ENCODE measurements around the gene GABARAP.
"Not testable (repeated sequence)": the region's sequence is repeated elsewhere in the genome, so short reads cannot be mapped to it uniquely, and the experiment has no call there.

The GABARAP gene

GRCh38 chr17:7260651-7261378 is 18.6 kb upstream of the GABARAP start:
- peak; percentile 25 to 38 for DNase-seq

- DNase-seq, result no peak
Measured at GRCh38 chr17:7260151-7260550, 17.9 kb upstream of the GABARAP start.

- DNase-seq, result no peak
Measured at GRCh38 chr17:7259555-7259889, 17.3 kb upstream of the GABARAP start.

GRCh38 chr17:7258731-7259554 is 16.7 kb upstream of the GABARAP start:
- no peak for DNase-seq

GRCh38 chr17:7256766-7257456 is 14.7 kb upstream of the GABARAP start:
- DNase-seq, result no peak

GRCh38 chr17:7254511-7254910 is 12.3 kb upstream of the GABARAP start:
- DNase-seq, result no peak

GRCh38 chr17:7253082-7253481 is 10.8 kb upstream of the GABARAP start:
- no peak for DNase-seq

- DNase-seq, result peak; percentile 80 to 83
Measured at GRCh38 chr17:7252176-7253043, 10.2 kb upstream of the GABARAP start, which contains the start of gene ELP5. Gene ELP5, plus strand, starts transcription at chr17:7252215. Its CDS starts 336 bp downstream, at chr17:7252551.

- peak; percentile 92 to 95 for DNase-seq
Measured at GRCh38 chr17:7251661-7252175, 9.5 kb upstream of the GABARAP start, which contains the start of gene CTDNEP1. Gene CTDNEP1, minus strand, starts transcription at chr17:7251734. Its CDS starts 438 bp downstream, at chr17:7251296.

- DNase-seq, result no peak
Measured at GRCh38 chr17:7250695-7251627, 8.7 kb upstream of the GABARAP start.

GRCh38 chr17:7249830-7250229 is 7.6 kb upstream of the GABARAP start:
- no peak for DNase-seq

- no peak for DNase-seq
Measured at GRCh38 chr17:7249214-7249613, 7.0 kb upstream of the GABARAP start.

- DNase-seq, result no peak
Measured at GRCh38 chr17:7248796-7249195, 6.5 kb upstream of the GABARAP start.

- DNase-seq, result no peak
Measured at GRCh38 chr17:7246779-7247178, 4.5 kb upstream of the GABARAP start.

- DNase-seq, result not testable (repeated sequence)
Measured at GRCh38 chr17:7243838-7244237, 1.6 kb upstream of the GABARAP start.

- DNase-seq, result no peak
Measured at GRCh38 chr17:7243453-7243729, 1.1 kb upstream of the GABARAP start.

- peak; percentile 87 to 93 for DNase-seq
Measured at GRCh38 chr17:7242717-7243452, 636 bp upstream of the GABARAP start.

GRCh38 chr17:7241090-7241733 is 1.0 kb downstream of the GABARAP start:
- peak in 1 of 2 experiments; percentile 33 for DNase-seq

- peak in 1 of 2 experiments; percentile 7 for DNase-seq
Measured at GRCh38 chr17:7240375-7240774, 1.9 kb downstream of the GABARAP start.
